Prostate gland (tissue), 2 donors: Measurements from ENCODE around the gene MAIP1.

Experiments used
- POLR2A ChIP-seq: fragments of 450-650 bp; IDR thresholded peaks from one replicate; pipeline ENCODE4 v1.6.1; 2016; ENCODE audit warnings: antibody characterized with exemption, mild to moderate bottlenecking
- POLR2AphosphoS5 ChIP-seq: sonication (generic); formaldehyde crosslinking; IDR thresholded peaks from one replicate; pipeline ENCODE4 v1.6.1; 2017; ENCODE audit warnings: antibody characterized with exemption
- TF ChIP-seq, protein P1 (sequence below), 4 experiments: fragments of 200-600 bp in 2 of 4; fragments of 450-650 bp in 2 of 4; sonication (generic) in 2 of 4; IDR thresholded peaks; 1 replicate in 3 of 4; 2 replicates in 1 of 4; pipeline ENCODE4 v1.5.1; 2016 to 2019; ENCODE audit warnings: antibody characterized with exemption in 4 of 4, mild to moderate bottlenecking in 2 of 4, moderate library complexity in 2 of 4

DNA sequence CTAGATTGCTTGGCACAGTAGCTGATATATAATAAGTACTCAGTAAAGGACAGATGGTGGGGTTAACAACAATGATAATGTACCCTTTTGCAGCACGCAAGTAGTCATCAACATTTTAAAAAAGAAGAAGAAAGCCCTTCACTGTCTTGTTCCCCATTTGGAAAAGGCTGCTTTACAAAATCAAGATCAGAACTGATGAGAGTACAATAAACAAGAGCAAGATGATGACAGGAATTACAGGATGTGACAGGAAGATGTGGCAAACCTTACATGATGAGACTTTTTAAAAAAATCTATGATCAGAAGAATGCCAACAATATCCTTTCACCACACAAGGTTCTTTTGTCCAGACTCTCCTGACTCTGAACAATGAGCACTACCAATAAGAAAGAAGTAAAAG lies 9.2 kb upstream of the MAIP1 start:
- TF ChIP-seq, protein P1, sequence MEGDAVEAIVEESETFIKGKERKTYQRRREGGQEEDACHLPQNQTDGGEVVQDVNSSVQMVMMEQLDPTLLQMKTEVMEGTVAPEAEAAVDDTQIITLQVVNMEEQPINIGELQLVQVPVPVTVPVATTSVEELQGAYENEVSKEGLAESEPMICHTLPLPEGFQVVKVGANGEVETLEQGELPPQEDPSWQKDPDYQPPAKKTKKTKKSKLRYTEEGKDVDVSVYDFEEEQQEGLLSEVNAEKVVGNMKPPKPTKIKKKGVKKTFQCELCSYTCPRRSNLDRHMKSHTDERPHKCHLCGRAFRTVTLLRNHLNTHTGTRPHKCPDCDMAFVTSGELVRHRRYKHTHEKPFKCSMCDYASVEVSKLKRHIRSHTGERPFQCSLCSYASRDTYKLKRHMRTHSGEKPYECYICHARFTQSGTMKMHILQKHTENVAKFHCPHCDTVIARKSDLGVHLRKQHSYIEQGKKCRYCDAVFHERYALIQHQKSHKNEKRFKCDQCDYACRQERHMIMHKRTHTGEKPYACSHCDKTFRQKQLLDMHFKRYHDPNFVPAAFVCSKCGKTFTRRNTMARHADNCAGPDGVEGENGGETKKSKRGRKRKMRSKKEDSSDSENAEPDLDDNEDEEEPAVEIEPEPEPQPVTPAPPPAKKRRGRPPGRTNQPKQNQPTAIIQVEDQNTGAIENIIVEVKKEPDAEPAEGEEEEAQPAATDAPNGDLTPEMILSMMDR (IDR thresholded peaks at IDR 0.05): no peak
- TF ChIP-seq POLR2A (no peak), POLR2AphosphoS5 (no peak)
